Gastrocnemius medialis (tissue), 4 donors: Measurements from ENCODE around the gene VWA8.

Experiments used
- POLR2A ChIP-seq, 2 donors: fragments of 450-650 bp; IDR thresholded peaks; one replicate each; pipeline ENCODE4 v1.6.1; 2017; ENCODE audit warnings: antibody characterized with exemption in 2 of 2, mild to moderate bottlenecking in 2 of 2, moderate library complexity in 2 of 2
- TF ChIP-seq, protein P1 (sequence below), 5 experiments: fragments of 450-650 bp in 3 of 5; fragments of 200-600 bp in 2 of 5; sonication (generic) in 2 of 5; IDR thresholded peaks in 4 of 5; conservative IDR thresholded peaks in 1 of 5; 1 replicate in 4 of 5; 2 replicates in 1 of 5; pipeline ENCODE4 v1.5.1; 2016 to 2019; ENCODE audit warnings: antibody characterized with exemption in 5 of 5, mild to moderate bottlenecking in 3 of 5, moderate library complexity in 3 of 5

DNA sequence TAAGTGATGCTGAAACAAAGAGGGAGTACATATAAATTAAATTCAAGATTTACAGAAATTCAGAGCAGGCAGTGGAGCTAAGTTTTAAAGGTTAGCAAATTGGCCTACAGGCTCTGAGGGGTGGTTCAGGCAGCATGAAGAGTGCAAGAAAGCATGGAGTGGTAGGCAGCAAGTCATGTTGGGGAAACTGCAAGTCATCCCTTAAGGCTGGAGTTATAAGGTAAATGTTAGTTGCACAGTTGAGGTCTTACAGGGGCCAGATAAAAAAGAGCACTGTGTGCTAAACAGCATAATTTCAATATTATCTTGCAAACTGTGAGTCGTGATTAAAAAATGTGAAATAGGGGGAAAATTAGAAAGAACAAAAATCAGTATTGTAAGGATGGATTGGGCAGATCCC, 106.2 kb downstream of the VWA8 start:
- TF ChIP-seq, protein P1, sequence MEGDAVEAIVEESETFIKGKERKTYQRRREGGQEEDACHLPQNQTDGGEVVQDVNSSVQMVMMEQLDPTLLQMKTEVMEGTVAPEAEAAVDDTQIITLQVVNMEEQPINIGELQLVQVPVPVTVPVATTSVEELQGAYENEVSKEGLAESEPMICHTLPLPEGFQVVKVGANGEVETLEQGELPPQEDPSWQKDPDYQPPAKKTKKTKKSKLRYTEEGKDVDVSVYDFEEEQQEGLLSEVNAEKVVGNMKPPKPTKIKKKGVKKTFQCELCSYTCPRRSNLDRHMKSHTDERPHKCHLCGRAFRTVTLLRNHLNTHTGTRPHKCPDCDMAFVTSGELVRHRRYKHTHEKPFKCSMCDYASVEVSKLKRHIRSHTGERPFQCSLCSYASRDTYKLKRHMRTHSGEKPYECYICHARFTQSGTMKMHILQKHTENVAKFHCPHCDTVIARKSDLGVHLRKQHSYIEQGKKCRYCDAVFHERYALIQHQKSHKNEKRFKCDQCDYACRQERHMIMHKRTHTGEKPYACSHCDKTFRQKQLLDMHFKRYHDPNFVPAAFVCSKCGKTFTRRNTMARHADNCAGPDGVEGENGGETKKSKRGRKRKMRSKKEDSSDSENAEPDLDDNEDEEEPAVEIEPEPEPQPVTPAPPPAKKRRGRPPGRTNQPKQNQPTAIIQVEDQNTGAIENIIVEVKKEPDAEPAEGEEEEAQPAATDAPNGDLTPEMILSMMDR (IDR thresholded peaks at IDR 0.05 in 4 of 5, conservative IDR thresholded peaks at IDR 0.05 in 1 of 5), result no peak
- no peak for TF ChIP-seq POLR2A (IDR thresholded peaks at IDR 0.05)
